HepG2 (cell line): Measurements from ENCODE around the gene WFDC6.

ENCODE experiments used
- ATAD3A ChIP-seq: sonication (generic); formaldehyde crosslinking; IDR thresholded peaks from 2 replicates; pipeline ENCODE4 v1.4.0; 2020; ENCODE audit warnings: missing genetic modification reagents
- JUNB ChIP-seq: sonication (generic); formaldehyde crosslinking; IDR thresholded peaks from 2 replicates; pipeline ENCODE4 v1.8.0; 2022; ENCODE audit warnings: missing genetic modification reagents, mild to moderate bottlenecking, borderline replicate concordance
- MAX ChIP-seq: IDR thresholded peaks from 2 replicates; pipeline ENCODE4 v1.6.1; 2012; ENCODE audit warnings: inconsistent platforms
- POLR2A ChIP-seq, 2 experiments: IDR thresholded peaks; 2 replicates each; pipeline ENCODE4 v1.6.1; 2011; ENCODE audit warnings: low read depth in 2 of 2, low read length in 2 of 2, mild to moderate bottlenecking in 1 of 2, moderate library complexity in 1 of 2; ENCODE audit not compliant: insufficient read depth in 1 of 2
- POLR2AphosphoS5 ChIP-seq: IDR thresholded peaks from 2 replicates; pipeline ENCODE4 v1.6.1; 2012; ENCODE audit warnings: low read depth, low read length
- RAD21 ChIP-seq: fragments of 450-650 bp; formaldehyde crosslinking; IDR thresholded peaks from 2 replicates; pipeline ENCODE4 v1.5.0; 2020; ENCODE audit warnings: mild to moderate bottlenecking
- RBM39 ChIP-seq: fragments of 200-400 bp; formaldehyde crosslinking; IDR thresholded peaks from one replicate; pipeline ENCODE4 v1.6.1; 2018; ENCODE audit warnings: antibody characterized with exemption, mild to moderate bottlenecking, low read depth, low read length; ENCODE audit not compliant: poor library complexity, severe bottlenecking
- SRF ChIP-seq: IDR thresholded peaks from 2 replicates; pipeline ENCODE4 v1.6.1; 2011; ENCODE audit warnings: mild to moderate bottlenecking, low read depth, low read length, moderate library complexity
- ZNF350 ChIP-seq: sonication (generic); formaldehyde crosslinking; IDR thresholded peaks from 2 replicates; pipeline ENCODE4 v1.4.0; 2020; ENCODE audit warnings: mild to moderate bottlenecking, low read depth, missing genetic modification reagents, borderline replicate concordance
- ZNF768 ChIP-seq: sonication (generic); formaldehyde crosslinking; IDR thresholded peaks from 2 replicates; pipeline ENCODE4 v1.4.0; 2020; ENCODE audit warnings: missing genetic modification reagents
- TF ChIP-seq, protein P1 (sequence below): sonication (generic); formaldehyde crosslinking; IDR thresholded peaks from 2 replicates; pipeline ENCODE4 v1.5.0; 2020; ENCODE audit warnings: mild to moderate bottlenecking, missing genetic modification reagents, moderate library complexity

DNA sequence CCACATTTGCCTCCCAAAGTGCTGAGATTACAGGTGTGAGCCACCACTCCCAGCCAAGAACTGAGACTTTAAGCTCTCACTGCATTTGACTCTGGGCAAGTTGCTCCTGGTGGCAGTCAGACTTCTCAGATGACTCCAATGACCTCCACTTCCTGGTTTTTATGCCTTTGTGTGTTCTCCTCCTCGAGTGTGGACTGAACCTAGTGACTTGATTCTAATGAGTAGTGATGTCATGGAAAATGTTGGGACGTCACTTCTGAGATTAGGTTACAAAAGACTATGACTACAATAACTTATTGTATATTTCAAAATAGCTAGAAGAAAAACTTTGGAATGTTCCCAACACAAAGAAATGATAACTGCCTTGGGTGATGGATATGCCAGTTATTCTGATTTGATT, 35.9 kb downstream of the WFDC6 start:
- TF ChIP-seq POLR2A (IDR thresholded peaks at IDR 0.05; ENCODE audit: insufficient read depth in 1 of 2, low read depth in 2 of 2, low read length in 2 of 2) (no peak), RBM39 (no peak), JUNB (CRISPR knock-in tag) (no peak), ZNF768 (CRISPR knock-in tag) (no peak), ATAD3A (no peak), MAX (no peak), POLR2AphosphoS5 (no peak), RAD21 (CRISPR knock-in tag) (no peak), ZNF350 (CRISPR knock-in tag) (no peak), SRF (no peak)
- TF ChIP-seq, protein P1, sequence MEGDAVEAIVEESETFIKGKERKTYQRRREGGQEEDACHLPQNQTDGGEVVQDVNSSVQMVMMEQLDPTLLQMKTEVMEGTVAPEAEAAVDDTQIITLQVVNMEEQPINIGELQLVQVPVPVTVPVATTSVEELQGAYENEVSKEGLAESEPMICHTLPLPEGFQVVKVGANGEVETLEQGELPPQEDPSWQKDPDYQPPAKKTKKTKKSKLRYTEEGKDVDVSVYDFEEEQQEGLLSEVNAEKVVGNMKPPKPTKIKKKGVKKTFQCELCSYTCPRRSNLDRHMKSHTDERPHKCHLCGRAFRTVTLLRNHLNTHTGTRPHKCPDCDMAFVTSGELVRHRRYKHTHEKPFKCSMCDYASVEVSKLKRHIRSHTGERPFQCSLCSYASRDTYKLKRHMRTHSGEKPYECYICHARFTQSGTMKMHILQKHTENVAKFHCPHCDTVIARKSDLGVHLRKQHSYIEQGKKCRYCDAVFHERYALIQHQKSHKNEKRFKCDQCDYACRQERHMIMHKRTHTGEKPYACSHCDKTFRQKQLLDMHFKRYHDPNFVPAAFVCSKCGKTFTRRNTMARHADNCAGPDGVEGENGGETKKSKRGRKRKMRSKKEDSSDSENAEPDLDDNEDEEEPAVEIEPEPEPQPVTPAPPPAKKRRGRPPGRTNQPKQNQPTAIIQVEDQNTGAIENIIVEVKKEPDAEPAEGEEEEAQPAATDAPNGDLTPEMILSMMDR (CRISPR knock-in tag) = no peak
